Activated CD8-positive, alpha-beta memory T cell treated with anti-CD3 and anti-CD28 coated beads, Interleukin-2, amount 10 ng/mL, durations not matched to agents 7 days and 5 days (primary cell): ENCODE results near the gene KCNK10. TPM values are rescaled to one million over a fixed set of nuclear protein-coding genes. Genes with fewer than 3 reads are reported as not detected.

Experiments used
- ATAC-seq: fragments of 150-1000 bp; cut with Tn5 transposase; one replicate; pipeline ENCODE4 v1.10.0; 2021; ENCODE audit warnings: moderate library complexity
- CTCF ChIA-PET: fragments of 350-600 bp; sonication (Branson Sonifier 250); formaldehyde crosslinking; loops from one replicate; lab custom pipeline; 2021; ENCODE audit warnings: antibody characterized with exemption; lab: Charles Lee
- DNase-seq: peaks from one replicate; pipeline ENCODE4 v3.0.0-alpha.2; 2020
- H3K27ac Mint-ChIP-seq: one replicate; pipeline ENCODE4 v1.8.0; 2021; ENCODE audit warnings: mild to moderate bottlenecking, mixed read lengths
- H3K27me3 Mint-ChIP-seq: one replicate; pipeline ENCODE4 v1.8.0; 2021; ENCODE audit warnings: mixed read lengths
- H3K36me3 Mint-ChIP-seq: one replicate; pipeline ENCODE4 v1.8.0; 2021; ENCODE audit warnings: mild to moderate bottlenecking, mixed read lengths
- H3K4me1 Mint-ChIP-seq: one replicate; pipeline ENCODE4 v1.8.0; 2021; ENCODE audit warnings: mixed read lengths
- H3K4me3 Mint-ChIP-seq: one replicate; pipeline ENCODE4 v1.8.0; 2021; ENCODE audit warnings: mild to moderate bottlenecking, moderate library complexity, mixed read lengths
- H3K9me3 Mint-ChIP-seq: one replicate; pipeline ENCODE4 v1.8.0; 2022; ENCODE audit warnings: low read depth, mixed read lengths
- total RNA-seq, 2 experiments: library from RNA; stranded (reverse); gene quantifications; one replicate each; pipeline ENCODE4 v1.2.3, GENCODE V29; 2021

KCNK10 gene
- total RNA-seq, 2 experiments from 2014 or later: not detected

DNA sequence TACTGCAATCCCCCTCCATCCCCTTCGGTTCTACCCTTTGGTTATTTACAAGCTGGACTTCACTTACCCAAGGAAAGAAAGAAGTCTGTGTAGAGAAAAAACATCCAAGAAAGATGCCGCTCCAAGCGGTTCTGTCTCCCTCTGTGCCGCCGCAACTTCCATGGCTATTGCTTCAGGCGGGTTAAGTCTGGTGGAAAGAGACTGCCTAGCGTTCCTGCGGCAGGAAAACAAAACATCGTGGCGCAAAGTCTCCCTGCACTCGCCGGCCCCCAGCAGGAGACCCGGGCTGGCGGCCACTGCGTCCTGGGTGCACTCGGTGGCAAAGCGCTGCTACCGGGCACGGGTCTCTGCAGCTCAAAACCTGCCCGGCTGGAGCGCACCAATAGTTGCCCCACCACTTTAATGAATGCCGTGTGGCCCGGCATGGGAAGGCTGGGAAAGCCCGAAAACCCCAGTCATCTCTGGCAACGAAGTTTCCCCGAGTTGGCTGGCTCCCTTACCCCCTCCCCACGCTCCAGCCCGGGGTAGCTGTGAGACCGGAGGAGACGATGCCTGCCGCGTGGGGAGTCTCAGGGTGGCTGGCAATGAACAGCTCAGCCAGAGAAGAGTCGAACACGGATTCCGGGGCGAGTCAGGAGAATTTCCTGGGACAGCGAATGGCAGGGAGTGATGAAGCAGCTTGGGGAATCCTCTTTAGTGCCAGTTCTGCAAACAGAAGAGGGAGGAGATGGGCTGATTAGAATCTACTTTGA lies 3.5 kb upstream of the KCNK10 start:
- CTCF ChIA-PET: no interaction called here
- no peak overlapping the region for H3K27ac Mint-ChIP-seq
- H3K4me3 Mint-ChIP-seq: no peak overlapping the region
- H3K27me3 Mint-ChIP-seq: peaks cover 66% of the 10 kb centered on the region
- no peak for DNase-seq
- no peaks in the 10 kb centered on the region for H3K9me3 Mint-ChIP-seq
- ATAC-seq: no peak
- no peaks in the 10 kb centered on the region for H3K36me3 Mint-ChIP-seq
- H3K4me1 Mint-ChIP-seq: peaks cover 2% of the 10 kb centered on the region

DNA sequence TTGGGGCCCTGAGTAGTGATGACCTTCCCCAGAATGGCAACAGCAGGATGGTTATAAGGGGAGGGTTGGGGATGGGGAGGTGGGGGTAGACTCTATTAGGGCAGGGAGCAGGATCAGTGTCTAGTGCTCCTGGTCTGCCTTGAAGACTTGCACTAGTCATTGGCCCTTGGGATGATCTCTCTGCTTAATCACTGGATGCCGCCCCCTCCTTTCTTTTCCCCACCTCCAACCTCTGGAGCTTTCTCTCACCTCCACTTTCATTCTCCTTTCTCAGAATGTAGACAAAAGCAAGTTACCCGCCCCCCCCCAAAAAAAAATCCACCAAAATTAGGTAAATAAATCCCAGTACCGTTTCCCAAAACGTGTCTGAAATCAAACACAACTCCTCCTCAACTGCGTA lies 2.8 kb upstream of the KCNK10 start:
- H3K4me3 Mint-ChIP-seq: no peak overlapping the region
- CTCF ChIA-PET: no interaction called here
- ATAC-seq (no peak), DNase-seq (no peak)
- H3K27me3 Mint-ChIP-seq: peaks cover 66% of the 10 kb centered on the region
- no peaks in the 10 kb centered on the region for H3K36me3 Mint-ChIP-seq
- no peaks in the 10 kb centered on the region for H3K9me3 Mint-ChIP-seq
- peaks cover 2% of the 10 kb centered on the region for H3K4me1 Mint-ChIP-seq
- H3K27ac Mint-ChIP-seq: no peak overlapping the region

DNA sequence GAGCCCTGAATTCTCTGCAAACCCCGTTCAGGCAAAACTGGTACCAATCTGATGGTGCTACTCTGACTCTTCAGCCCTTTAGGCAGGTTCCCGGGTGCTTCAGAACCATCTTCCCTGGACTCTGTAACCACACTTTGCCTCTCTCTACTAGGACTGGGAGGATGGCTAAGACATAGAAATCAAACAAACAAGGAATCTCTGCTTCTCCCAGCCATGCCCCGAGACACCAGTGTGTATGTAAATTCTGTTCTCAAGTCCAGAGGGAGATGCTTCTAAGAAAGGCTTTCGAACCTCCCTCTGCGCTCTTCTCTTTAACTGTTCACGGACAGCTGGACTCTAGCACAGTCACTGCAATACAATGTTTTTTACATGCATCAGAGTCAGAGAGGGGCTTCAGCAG lies 1.9 kb upstream of the KCNK10 start:
- CTCF ChIA-PET: no interaction called here
- Mint-ChIP-seq H3K36me3 (no peaks in the 10 kb centered on the region), H3K27ac (no peak overlapping the region), H3K4me1 (peaks cover 2% of the 10 kb centered on the region), H3K4me3 (no peak overlapping the region), H3K27me3 (peaks cover 61% of the 10 kb centered on the region), H3K9me3 (no peaks in the 10 kb centered on the region)
- ATAC-seq: no peak
- DNase-seq: no peak

DNA sequence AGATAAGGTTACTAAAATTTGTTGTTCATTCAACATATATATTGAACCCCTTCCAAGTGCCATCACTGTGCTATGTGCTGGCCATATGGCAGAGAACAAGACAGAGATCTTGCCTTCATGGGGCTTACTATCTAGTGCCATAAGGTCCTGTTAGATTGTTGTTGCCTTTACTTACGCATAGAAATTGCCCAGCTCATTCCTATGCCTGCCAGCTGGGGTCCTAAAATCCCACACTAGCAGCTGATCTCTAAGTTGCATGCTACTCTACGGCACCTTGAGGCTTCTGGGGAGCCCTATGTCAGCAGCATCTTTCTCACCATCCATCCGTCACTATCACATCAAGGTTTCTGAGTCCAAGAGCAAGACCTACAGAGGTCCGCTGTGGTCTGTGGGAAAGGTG lies 1.4 kb upstream of the KCNK10 start:
- no peaks in the 10 kb centered on the region for H3K9me3 Mint-ChIP-seq
- peaks cover 2% of the 10 kb centered on the region for H3K4me1 Mint-ChIP-seq
- H3K27me3 Mint-ChIP-seq: peaks cover 58% of the 10 kb centered on the region
- H3K4me3 Mint-ChIP-seq: no peak overlapping the region
- no peak for DNase-seq
- H3K36me3 Mint-ChIP-seq: no peaks in the 10 kb centered on the region
- H3K27ac Mint-ChIP-seq: no peak overlapping the region
- CTCF ChIA-PET: no interaction called here
- ATAC-seq: no peak

DNA sequence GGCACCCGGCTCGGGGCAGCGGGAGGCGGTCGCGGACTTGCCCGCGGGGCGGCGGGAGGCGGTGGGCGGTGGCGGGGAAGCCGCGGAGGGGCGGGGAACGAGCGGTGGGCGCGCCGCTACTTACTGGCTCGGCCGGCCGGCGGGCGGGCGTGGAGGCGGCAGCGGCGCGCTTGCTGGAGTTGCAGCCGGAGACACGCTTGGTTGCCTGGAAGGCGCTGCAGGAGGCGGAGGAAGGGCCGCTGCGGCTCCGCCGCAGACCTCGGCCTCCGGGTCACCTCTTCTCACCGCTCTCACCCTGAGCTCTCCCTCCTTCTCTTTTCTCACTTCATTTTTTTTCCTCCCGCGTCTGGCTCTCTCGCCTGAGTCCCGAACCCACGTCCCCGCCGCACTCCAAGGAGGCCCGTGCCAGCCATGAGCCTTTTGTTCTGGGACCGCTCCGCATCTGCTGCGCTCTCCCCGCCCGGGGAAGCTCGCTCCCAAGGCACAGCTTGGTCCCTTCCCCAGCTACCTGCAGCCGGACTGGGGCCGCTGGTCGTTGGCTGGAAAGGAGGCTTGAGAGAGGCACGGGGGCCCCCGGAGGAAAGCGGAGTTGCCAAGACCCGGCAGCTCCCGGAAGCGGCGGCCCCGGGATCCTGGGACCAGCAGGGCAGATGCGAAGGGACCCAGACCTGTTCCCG lies 592 bp upstream of the KCNK10 start:
- no peak for DNase-seq
- Mint-ChIP-seq H3K4me1 (peaks cover 2% of the 10 kb centered on the region), H3K36me3 (no peaks in the 10 kb centered on the region), H3K27me3 (peaks cover 51% of the 10 kb centered on the region), H3K4me3 (peak overlapping the region; percentile 45), H3K9me3 (no peaks in the 10 kb centered on the region), H3K27ac (no peak overlapping the region)
- peak; percentile 23 for ATAC-seq
- CTCF ChIA-PET: no interaction called here

DNA sequence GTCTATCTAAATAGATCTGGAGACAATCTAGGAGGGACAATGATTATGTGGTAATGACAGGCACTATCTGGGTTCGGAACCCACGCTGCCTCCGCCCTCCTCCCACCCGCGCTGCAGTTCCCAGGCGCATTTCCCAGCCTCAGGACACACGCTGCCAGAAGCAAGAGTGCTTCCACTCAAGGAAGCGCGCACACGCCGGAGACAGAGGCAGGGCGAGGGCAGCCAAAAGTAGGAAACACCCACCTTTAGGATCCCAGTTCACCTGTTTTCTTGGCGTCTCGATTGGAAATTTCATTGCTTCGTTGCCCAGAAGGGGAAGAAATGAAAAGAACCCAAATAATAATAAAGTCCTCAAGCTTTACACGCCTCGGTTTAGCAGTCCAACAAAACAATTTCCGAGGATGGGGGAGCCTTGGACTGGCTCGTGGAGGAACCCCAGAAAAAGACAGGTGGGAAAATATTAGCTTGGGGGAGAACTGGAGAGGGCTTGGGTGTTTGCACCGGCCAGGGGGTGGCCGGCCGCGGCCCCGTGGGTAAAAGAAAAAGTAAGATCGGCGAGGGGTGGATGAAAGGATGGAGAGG lies 474 bp downstream of the KCNK10 start:
- H3K27ac Mint-ChIP-seq: no peak overlapping the region
- H3K9me3 Mint-ChIP-seq: no peaks in the 10 kb centered on the region
- H3K27me3 Mint-ChIP-seq: peaks cover 42% of the 10 kb centered on the region
- H3K36me3 Mint-ChIP-seq: no peaks in the 10 kb centered on the region
- peaks cover 2% of the 10 kb centered on the region for H3K4me1 Mint-ChIP-seq
- peak overlapping the region; percentile 28 for H3K4me3 Mint-ChIP-seq
- ATAC-seq: no peak
- CTCF ChIA-PET: interaction anchor here (1.1 kb wide), 1 partner anchor 133 kb away, joined by 6 read pairs; no protein-coding TSS in a partner anchor
- DNase-seq: no peak

DNA sequence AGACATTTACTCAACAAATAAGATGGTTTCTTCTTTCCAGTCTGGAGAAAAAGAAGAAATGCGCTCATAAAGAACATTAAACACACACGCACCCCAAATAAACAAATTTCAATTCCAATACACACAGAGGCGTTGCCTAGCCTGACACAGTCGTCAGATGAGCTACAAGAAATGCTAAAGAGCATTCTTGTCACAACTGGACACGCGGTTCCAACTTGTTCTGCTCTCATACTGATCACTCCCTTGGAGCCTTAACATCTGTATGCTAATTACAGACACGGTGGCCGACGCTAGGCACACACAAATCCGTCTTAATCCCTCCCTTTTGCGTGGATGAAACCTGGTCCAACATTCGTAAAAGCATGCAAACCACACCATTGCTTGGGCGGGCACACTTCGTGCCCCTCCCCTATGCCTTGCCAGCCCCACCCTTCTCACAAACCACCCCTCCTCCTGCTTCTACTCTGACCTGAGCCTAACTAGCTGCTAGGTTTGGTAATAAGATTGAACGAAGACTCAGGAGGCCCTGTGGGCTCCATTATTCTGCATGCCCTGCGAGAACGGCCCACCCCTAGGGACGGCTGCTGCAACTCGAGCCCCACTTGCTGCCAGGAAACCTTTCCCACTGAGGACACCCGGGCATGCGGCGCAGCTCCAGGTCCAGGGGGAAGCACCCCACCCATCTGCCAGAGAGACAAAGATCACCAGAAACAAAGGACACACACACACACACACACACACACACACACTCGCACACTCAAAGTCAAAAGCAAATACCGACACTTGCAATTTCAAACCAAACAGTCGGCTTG lies 1.2 kb downstream of the KCNK10 start:
- Mint-ChIP-seq H3K4me1 (peaks cover 2% of the 10 kb centered on the region), H3K36me3 (no peaks in the 10 kb centered on the region), H3K4me3 (no peak overlapping the region), H3K27me3 (peaks cover 40% of the 10 kb centered on the region), H3K27ac (no peak overlapping the region), H3K9me3 (no peaks in the 10 kb centered on the region)
- ATAC-seq (no peak), DNase-seq (no peak)
- CTCF ChIA-PET: interaction anchor here (1.1 kb wide), 1 partner anchor 132 kb away, joined by 6 read pairs; no protein-coding TSS in a partner anchor

DNA sequence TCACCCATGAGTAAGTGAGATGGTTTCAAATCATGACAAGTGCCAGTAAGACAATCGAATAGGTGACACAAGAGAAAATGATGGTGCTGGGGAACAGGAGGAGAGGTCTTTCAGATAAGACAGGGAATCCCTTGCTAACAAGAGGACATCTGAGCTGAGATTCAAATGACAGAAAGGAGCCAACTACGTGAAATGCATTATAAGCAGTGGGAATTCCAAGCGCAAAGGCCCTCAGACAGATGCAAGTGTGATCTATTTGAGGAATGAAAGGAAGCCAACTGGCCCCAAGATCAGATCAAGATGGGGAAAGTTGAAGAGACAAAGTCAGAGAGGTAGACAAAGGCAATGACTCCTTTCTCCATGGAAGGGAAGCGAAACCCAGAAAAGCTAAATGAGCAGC lies 4.7 kb downstream of the KCNK10 start:
- ATAC-seq (no peak), DNase-seq (no peak)
- CTCF ChIA-PET: no interaction called here
- Mint-ChIP-seq H3K36me3 (no peaks in the 10 kb centered on the region), H3K27me3 (peaks cover 7% of the 10 kb centered on the region), H3K4me3 (no peak overlapping the region), H3K4me1 (no peaks in the 10 kb centered on the region), H3K27ac (no peak overlapping the region), H3K9me3 (no peaks in the 10 kb centered on the region)

DNA sequence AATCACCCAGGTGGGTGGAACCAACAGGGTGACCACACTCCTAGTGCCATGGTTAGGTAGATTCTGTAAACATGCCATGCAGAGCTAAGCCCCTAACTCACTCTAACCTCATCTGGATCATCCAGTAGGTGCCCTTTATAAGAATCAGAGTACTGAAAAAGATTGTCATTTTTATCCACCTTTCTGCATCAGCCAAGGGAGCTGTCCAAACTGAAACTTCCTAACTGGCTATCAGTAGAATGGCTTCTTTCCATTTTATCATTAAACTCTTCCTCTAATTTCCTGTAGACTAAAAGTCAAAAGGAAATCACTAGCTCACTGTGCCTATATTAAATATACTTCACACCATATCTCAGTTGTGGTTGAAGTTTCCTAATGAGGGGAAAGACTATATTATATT lies 6.5 kb downstream of the KCNK10 start:
- Mint-ChIP-seq H3K9me3 (no peaks in the 10 kb centered on the region), H3K4me1 (no peaks in the 10 kb centered on the region), H3K4me3 (no peak overlapping the region), H3K27ac (no peak overlapping the region), H3K27me3 (peaks cover 10% of the 10 kb centered on the region), H3K36me3 (no peaks in the 10 kb centered on the region)
- ATAC-seq: no peak
- no peak for DNase-seq
- CTCF ChIA-PET: no interaction called here

DNA sequence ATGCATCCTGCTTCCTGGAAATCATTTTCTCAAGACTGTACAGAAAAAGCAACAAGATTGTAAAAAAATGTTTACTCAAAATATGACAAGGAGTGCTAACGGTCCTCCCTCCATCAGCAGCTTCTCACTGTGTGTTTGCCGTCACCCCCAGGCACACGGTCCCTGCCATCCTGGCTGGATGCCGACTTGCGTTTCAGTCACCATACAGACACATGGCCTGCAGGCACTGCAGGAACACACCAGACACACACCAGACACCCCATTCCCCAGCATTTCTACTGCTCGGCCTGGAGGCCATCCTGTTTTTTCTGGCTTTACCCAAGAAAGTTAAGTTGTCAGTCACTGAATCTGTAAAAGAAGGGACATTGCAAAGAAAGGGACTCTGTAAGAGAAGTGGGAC lies 10.8 kb downstream of the KCNK10 start:
- Mint-ChIP-seq H3K9me3 (no peaks in the 10 kb centered on the region), H3K27me3 (peaks cover 5% of the 10 kb centered on the region), H3K4me1 (no peaks in the 10 kb centered on the region), H3K36me3 (no peaks in the 10 kb centered on the region), H3K4me3 (no peak overlapping the region), H3K27ac (no peak overlapping the region)
- CTCF ChIA-PET: no interaction called here
- DNase-seq (no peak), ATAC-seq (no peak)

DNA sequence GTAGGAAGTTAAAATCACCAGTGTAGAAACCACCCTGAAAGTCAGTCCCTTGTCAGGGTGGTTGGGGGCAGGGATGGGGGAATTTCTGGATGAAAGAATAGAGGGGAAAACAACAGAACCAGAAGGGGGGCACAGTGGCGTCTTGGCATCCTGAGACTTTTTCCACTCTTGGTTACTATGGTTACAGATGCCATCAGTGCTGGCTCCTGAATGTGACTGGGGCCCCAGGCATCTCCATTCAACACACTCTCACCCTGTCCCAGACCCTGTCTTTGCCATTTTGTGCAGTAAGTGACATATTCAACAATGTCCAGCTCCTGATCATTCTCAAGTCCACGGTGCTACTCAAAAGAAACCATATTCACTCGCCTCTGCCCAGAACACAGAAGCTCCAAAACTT lies 11.3 kb downstream of the KCNK10 start:
- Mint-ChIP-seq H3K36me3 (no peaks in the 10 kb centered on the region), H3K4me3 (no peak overlapping the region), H3K27ac (no peak overlapping the region), H3K4me1 (no peaks in the 10 kb centered on the region), H3K27me3 (peaks cover 4% of the 10 kb centered on the region), H3K9me3 (no peaks in the 10 kb centered on the region)
- ATAC-seq (no peak), DNase-seq (no peak)
- CTCF ChIA-PET: no interaction called here

DNA sequence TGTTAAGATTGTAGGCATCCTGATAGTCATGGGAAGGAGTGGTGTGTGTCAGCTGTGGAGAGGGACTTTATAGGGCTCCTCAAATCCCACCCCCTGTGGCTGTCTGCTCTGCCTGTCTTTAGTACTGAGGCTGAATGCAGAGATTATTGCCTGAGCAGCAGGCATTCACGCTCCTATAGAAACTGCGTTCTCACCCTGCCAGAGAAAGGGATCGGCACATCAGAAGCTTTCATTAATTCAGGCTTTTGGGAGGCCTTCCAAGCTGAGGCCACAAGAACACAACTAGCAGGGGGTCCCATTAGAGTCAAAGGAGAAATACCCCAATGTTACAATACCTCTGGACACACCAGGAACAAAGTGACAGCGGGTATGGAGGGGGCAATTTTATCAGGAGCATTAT lies 12.6 kb downstream of the KCNK10 start:
- no peaks in the 10 kb centered on the region for H3K36me3 Mint-ChIP-seq

DNA sequence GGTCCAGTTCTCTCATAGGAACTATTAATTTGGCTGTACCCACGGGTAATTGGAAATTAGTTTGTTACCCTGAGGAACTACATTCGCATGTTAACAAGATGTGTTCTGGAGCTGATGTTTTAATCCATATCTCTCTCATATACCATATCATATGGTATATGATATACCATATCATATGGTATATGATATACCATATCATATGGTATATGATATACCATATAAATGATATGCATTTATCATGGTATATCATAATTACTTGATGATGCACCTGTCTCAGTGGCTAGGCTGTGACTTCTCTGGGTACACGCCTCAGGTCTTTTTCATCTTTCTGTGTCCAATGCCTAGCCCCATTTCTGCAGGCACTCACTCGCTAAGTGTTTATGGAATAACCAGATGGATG lies 13.0 kb downstream of the KCNK10 start:
- no peaks in the 10 kb centered on the region for H3K9me3 Mint-ChIP-seq
- peaks cover 4% of the 10 kb centered on the region for H3K27me3 Mint-ChIP-seq
- DNase-seq: no peak
- H3K36me3 Mint-ChIP-seq: no peaks in the 10 kb centered on the region
- no peak overlapping the region for H3K27ac Mint-ChIP-seq
- CTCF ChIA-PET: no interaction called here
- no peak overlapping the region for H3K4me3 Mint-ChIP-seq
- ATAC-seq: no peak
- no peaks in the 10 kb centered on the region for H3K4me1 Mint-ChIP-seq

More for the DNA sequence above, 12.6 kb downstream of the KCNK10 start:
- Mint-ChIP-seq H3K27ac (no peak overlapping the region), H3K27me3 (peaks cover 4% of the 10 kb centered on the region), H3K4me3 (no peak overlapping the region), H3K4me1 (no peaks in the 10 kb centered on the region), H3K9me3 (no peaks in the 10 kb centered on the region)
- CTCF ChIA-PET: no interaction called here
- DNase-seq (no peak), ATAC-seq (no peak)
